Cardiac septum (tissue), 1 donor: ENCODE data around the gene SERBP1. TPM values are rescaled to one million over a fixed set of nuclear protein-coding genes. Genes with fewer than 3 reads are reported as not detected.
"Not testable (repeated sequence)": the region's sequence is repeated elsewhere in the genome, so short reads cannot be mapped to it uniquely, and the experiment has no call there.

Experiments used
- DNase-seq: peaks from one replicate; pipeline ENCODE4 v3.0.0-alpha.2; 2020; ENCODE audit warnings: low spot score
- intact Hi-C: fragments of 100-400 bp; cut with DNase I; formaldehyde crosslinking; loops from one replicate; pipeline ENCODE4 v1.14.0; 2022
- total RNA-seq: library from RNA; stranded (reverse); fragmentation: NEBNext Ultra II Directional; extraction: Animal tissue kit (Norgen Biotek cat#: 25700); gene quantifications from one replicate; pipeline ENCODE4 v1.2.1, GENCODE V29; 2021
- donor health status: DM: no; HTN: no; CAD: no.

Gene SERBP1
- total RNA-seq, 1 donor from 2014 or later = 146 TPM

DNA sequence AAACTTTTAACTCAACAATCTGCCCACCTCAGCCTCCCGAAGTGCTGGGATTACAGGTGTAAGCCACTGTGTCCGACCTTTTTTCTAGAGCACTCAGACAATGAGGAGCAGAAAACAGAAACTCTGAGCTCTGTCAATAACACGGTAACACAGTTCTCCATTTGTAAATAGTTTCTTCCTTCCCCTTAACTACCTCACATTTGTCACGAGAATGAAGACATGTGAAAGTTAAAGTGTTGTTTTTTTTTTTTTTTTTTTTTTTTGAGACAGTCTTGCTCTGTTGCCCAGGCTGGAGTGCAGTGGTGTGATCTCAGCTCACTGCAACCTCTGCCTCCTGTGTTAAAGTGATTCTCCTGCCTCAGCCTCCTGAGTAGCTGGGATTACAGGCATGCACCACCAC lies 12.5 kb downstream of the SERBP1 start:
- DNase-seq, intact Hi-C loops: not testable (repeated sequence)

DNA sequence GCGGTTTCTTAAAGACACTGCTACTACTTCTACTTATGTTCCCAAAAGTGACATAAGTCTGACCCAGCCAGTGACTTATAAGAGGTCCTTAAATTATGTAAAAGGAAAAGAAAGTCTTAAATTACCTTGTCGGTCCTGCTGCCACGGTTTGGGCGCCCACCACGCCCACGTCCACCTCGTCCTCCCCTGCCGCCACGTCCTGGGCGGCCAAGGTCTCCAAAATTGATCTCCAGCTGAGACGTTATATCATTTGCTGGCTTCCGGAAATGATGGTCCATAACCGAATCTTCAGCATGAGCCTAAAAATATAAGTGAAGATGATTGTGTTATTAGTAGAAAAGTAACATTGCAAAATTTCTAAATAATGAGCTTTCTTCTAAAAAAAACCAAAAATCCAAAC lies 15.2 kb downstream of the SERBP1 start:
- intact Hi-C loops = no loop called here
- DNase-seq = no peak

GRCh38 chr1:67414574-67414973 lies 15.6 kb downstream of the SERBP1 start:
- intact Hi-C loops = no loop called here
- DNase-seq = no peak

DNA sequence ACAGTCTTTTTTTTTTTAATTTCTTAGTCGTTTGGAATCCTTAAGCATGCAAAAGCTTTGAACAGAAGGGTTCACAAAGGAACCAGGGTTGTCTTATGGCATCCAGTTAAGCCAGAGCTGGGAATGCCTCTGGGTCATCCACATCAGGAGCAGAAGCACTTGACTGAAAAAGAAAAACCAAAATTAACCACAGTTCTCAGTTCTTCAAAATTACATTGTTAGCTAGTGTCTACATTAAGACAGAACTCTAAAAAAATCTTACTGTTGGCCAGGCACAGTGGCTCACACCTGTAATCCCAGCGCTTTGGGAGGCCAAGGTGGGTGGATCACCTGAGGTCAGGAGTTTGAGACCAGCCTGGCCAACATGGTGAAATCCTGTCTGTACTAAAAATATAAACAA lies 17.1 kb downstream of the SERBP1 start:
- DNase-seq, intact Hi-C loops: not testable (repeated sequence)

GRCh38 chr1:67408148-67408547 lies 22.1 kb downstream of the SERBP1 start:
- intact Hi-C loops = no loop called here
- no peak for DNase-seq

DNA sequence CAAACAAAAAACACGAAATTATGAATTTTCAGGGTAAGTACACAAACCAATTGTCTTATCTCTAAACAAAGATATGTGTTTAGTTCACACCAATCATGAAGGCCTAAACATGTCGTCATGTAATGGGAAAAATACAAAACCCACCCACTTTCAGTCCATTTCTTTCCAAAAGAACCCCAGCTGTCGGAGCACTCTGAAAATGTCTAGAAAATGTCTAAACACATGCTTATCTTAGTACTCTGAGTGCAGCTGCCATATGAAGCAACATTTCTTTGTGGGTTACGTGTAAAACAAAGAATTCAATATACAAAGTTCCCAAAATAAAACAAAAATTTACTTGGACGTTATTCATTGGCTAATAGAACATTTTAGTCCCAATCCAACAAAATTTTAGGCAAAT lies 22.7 kb downstream of the SERBP1 start:
- intact Hi-C loops = no loop called here
- no peak for DNase-seq

GRCh38 chr1:67405473-67406245 lies 24.5 kb downstream of the SERBP1 start:
- intact Hi-C loops = no loop called here
- no peak for DNase-seq

DNA sequence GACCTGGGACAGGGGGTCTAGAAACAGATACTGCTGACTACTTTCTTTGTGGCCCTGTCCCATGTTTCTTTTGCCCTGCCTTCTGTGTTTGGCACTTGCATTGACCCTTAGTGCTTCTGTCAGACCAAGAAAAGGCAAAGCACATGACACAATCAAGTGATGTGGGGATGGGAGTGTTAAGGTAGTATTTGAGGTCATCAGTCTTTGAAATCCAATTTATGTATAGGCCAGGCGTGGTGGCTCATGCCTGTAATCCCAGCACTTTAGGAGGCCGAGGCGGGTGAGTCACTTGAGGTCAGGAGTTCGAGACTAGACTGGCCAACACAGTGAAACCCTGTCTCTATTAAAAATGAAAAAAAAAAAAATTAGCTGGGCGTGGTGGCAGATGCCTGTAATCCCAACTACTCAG lies 26.0 kb downstream of the SERBP1 start:
- intact Hi-C loops = no loop called here

DNA sequence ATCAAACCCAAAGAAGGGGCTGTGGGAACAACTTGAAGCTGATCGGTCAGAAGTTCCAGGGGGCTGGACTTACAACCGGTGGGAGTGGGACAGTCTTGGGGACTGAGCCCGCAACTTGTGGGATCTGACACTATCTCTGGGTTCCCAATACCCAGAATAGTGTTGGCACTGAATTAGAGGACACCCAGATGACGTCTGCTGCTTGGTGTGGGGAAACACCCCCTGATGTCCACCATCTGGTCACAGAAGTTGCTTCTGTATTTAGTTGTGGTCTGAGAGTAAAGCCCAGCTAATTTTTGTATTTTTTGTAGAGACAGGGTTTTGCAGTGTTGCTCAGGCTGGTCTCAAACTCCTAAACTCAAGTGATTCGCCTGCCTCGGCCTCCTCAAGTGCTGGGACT lies 28.8 kb downstream of the SERBP1 start:
- intact Hi-C loops = no loop called here
- no peak for DNase-seq

More for the DNA sequence above, 26.0 kb downstream of the SERBP1 start:
- DNase-seq = no peak

DNA sequence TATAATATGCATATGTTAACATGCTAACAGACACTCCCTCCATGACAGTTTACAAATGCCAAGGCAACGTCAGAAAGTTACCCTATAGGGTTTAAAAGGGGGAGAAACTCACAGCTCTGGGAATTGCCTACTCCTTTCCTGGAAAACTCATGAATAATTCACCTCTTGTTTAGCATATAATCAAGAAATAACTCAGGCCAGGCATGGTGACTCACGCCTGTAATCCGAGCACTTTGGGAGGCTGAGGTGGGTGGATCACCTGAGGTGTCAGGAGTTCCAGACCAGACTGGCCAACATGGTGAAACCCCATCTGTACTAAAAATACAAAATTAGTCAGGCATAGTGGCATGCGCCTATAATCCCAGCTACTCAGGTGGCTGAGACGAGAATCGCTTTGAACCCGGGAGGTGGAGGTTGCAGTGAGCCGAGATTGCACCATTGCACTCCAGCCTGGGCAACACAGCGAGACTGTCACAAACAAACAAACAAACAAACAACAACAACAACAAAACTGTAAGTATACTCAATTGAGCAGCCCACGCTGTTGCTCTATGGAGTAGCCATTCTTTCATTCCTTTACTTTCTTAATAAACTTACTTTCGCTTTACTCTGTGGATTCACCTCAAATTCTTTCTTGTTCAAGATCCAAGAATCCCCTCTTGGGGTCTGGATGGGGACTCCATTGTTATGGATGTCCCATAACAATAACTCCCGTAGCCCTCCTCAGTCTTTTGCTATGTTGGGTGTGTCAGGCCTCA lies 30.0 kb downstream of the SERBP1 start:
- intact Hi-C loops, DNase-seq: not testable (repeated sequence)

DNA sequence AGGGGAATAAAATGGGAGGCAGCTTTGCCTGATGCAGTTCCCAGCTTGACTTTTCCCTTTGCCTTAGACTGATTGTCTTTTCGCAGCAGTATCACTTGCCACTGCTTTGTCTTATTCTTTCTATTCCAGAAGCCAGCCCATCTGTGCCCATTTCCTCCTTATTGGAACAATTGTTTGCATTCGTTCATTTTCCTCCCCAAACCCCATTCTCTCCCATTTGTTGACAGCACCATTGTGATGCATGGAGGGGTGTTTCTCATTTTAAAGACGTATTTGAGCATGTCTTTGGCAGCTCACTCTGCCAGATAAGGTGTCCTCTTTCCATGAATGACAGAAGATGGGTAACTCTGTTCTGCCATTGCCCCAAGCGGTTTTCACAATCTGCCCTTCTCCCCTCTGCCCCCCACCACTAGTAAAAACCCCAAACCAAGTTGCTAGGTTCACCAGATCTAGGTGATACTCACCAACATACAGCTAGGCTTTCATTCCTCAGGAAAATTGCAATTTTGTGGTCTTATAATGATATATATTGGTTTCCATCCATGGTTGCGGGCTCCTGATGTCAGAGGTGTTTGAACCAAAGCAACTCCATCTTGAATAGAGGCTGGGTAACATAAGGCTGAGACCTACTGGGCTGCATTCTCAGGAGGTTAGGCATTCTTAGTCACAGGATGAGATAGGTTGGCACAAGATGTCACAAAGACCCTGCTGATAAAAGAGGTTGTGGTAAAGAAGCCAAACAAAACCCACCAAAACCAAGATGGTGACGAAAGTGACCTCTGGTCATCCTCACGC lies 30.8 kb downstream of the SERBP1 start:
- intact Hi-C loops = no loop called here
- DNase-seq = no peak

DNA sequence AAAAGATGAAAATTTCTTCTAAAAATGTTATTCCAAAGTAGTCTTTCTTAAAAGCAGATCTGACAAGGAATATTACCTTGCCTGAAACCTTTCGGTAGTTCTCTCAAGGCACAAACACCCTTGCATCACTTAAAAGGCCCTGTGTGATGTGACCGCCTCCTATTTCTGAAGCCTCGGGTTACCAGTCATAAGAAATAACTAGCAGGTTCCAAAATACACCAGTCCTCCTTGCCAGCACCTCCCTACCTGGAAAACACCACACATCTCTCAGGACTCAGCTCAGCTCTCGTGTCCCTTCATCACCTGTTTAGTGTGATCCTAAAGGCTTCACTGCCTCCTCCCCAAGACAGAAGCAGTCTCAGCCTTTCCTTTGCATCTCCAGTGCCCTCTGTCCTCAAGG lies 35.7 kb downstream of the SERBP1 start:
- no peak for DNase-seq
- intact Hi-C loops = no loop called here

- intact Hi-C loops = no loop called here
- no peak for DNase-seq
Observed at GRCh38 chr1:67393737-67394136, 36.5 kb downstream of the SERBP1 start.

- no peak for DNase-seq
- intact Hi-C loops = no loop called here
Observed at GRCh38 chr1:67393240-67393639, 37.0 kb downstream of the SERBP1 start.

GRCh38 chr1:67390041-67390887 lies 39.9 kb downstream of the SERBP1 start:
- intact Hi-C loops = no loop called here
- no peak for DNase-seq

DNA sequence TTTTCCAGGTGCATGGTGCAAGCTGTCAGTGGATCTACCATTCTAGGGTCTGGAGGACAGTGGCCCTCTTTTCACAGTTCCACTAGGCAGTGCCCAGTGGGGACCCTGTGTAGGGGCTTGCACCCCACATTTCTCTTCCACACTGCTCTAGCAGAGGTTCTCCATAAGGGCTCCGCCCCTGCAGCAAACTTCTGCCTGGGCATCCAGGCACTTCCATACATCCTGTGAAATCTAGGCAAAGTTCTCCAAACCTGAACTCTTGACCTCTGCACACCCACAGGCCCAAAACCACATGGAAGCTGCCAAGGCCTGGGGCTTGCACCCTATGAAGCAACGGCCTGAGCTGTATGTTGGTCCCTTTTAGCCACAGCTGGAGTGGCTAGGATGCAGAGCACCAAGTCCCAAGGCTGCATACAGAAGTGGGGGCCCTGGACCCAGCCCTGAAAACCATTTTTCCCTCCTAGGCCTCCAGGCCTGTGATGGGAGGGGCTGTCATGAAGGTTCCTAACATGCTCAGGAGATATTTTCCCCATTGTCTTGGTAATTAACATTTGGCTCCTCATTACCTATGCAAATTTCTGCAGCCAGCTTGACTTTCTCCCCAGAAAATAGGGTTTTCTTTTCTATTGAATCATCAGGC lies 46.1 kb downstream of the SERBP1 start:
- no peak for DNase-seq
- intact Hi-C loops = no loop called here

GRCh38 chr1:67382292-67382691 lies 47.9 kb downstream of the SERBP1 start:
- intact Hi-C loops = no loop called here
- DNase-seq = no peak

DNA sequence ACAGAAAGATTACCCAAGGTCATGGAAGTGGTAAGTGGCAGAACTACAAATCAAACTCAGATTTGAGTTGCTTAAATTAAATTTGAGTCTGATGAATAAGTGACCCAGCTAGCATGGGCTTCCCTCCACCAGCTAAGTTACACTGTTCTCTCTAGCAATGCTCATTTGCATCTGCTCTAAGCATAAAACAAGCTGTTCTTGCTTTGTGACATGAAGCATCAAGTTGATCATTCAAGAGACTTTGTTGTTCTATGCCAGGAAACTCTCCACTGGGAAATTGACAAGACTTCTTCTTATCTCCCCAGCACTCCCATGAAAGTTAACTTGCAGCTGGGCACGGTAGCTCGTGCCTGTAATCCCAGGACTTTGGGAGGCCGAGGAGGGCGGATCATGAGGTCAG lies 49.0 kb downstream of the SERBP1 start:
- intact Hi-C loops = no loop called here
- DNase-seq = no peak

DNA sequence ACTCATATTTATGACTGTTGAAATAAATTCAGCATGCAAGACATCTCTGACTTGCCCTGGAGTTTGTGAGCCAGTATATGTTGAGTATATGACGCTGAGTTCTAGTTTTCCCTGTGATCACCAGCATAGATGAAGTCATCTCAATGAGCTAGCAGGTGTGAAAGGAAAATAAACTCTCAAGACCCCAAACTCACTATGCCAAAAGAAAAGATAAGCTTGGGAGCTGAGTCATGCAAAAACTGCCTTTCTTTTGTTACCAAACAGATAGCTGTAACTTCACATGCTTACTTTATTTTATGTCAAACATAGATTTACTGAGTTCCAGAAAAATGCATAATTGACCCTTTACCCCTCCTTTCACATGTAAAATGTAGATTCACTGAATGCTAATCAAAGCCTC lies 52.9 kb downstream of the SERBP1 start:
- intact Hi-C loops = no loop called here
- DNase-seq = no peak
